LNCaP clone FGC (cell line): ENCODE data around the gene RGS6.

ENCODE experiments used
- DNase-seq: peaks from one replicate; pipeline ENCODE4 v3.0.0-alpha.2; 2011; ENCODE audit warnings: low read depth
- H3K4me3 ChIP-seq: 2 replicates; pipeline ENCODE4 v1.5.1; 2011; ENCODE audit warnings: mild to moderate bottlenecking, low read depth, low read length, control low read depth
- CTCF ChIP-seq: IDR thresholded peaks from 2 replicates; pipeline ENCODE4 v1.5.1; 2012; ENCODE audit warnings: mild to moderate bottlenecking; ENCODE audit not compliant: control insufficient read depth, insufficient read depth; ENCODE audit errors: extremely low read depth

Gene RGS6

GRCh38 chr14:71905031-71905430 is 27.2 kb upstream of the RGS6 start:
- DNase-seq, result no peak
- TF ChIP-seq CTCF, result no peak
- H3K4me3 ChIP-seq, result no peak overlapping the region

- no peak for TF ChIP-seq CTCF
- DNase-seq, result no peak
- no peak overlapping the region for H3K4me3 ChIP-seq
These were observed 26.4 kb upstream of the RGS6 start for GRCh38 chr14:71905860-71906259.

GRCh38 chr14:71907793-71908515 is 24.3 kb upstream of the RGS6 start:
- no peak overlapping the region for H3K4me3 ChIP-seq
- TF ChIP-seq CTCF, result no peak
- DNase-seq, result no peak

- no peak for TF ChIP-seq CTCF
- DNase-seq, result no peak
- H3K4me3 ChIP-seq, result no peak overlapping the region
These were observed 20.6 kb upstream of the RGS6 start for GRCh38 chr14:71911669-71912068.

GRCh38 chr14:71913342-71913741 is 18.9 kb upstream of the RGS6 start:
- DNase-seq, result no peak
- no peak overlapping the region for H3K4me3 ChIP-seq
- no peak for TF ChIP-seq CTCF

- no peak for TF ChIP-seq CTCF
- H3K4me3 ChIP-seq, result no peak overlapping the region
- no peak for DNase-seq
These were observed 13.3 kb upstream of the RGS6 start for GRCh38 chr14:71918955-71919354.

- no peak for DNase-seq
- H3K4me3 ChIP-seq, result no peak overlapping the region
- TF ChIP-seq CTCF, result no peak
These were observed 8.7 kb upstream of the RGS6 start for GRCh38 chr14:71923513-71923912.
